Heart right ventricle (tissue), 16 donors: Measurements from ENCODE around the gene EDDM13. TPM values are rescaled to one million over a fixed set of nuclear protein-coding genes. Genes with fewer than 3 reads are reported as not detected.
A peak's percentile ranks its signal among the peaks of the same experiment; 100 is the strongest.

Experiments used
- ATAC-seq, 8 donors: fragments of 200-7000 bp; cut with Tn5 transposase; one replicate each; pipeline ENCODE4 v1.9.1; 2020; ENCODE audit warnings: mild to moderate bottlenecking in 8 of 8, moderate library complexity in 8 of 8, moderate number of reproducible peaks in 1 of 8
- DNase-seq, 2 donors: peaks; one replicate each; pipeline ENCODE4 v3.0.0-alpha.2; 2020
- H3K27ac ChIP-seq, 10 donors: fragments of 200-600 bp; sonication (generic) in 2 of 10; one replicate each; pipeline versions ENCODE4 v1.5.0 to v1.8.0; 2020 to 2022; ENCODE audit warnings: mild to moderate bottlenecking in 3 of 10
- H3K27me3 ChIP-seq, 7 donors: fragments of 200-600 bp; one replicate each; pipeline ENCODE4 v1.8.0; 2021 to 2022; ENCODE audit warnings: mild to moderate bottlenecking in 2 of 7
- H3K36me3 ChIP-seq, 9 donors: fragments of 200-600 bp; sonication (generic) in 1 of 9; one replicate each; pipeline versions ENCODE4 v1.5.0 to v1.8.0; 2020 to 2022; ENCODE audit warnings: mild to moderate bottlenecking in 2 of 9
- H3K4me1 ChIP-seq, 9 donors: fragments of 200-600 bp; sonication (generic) in 1 of 9; one replicate each; pipeline versions ENCODE4 v1.5.0 to v1.8.0; 2020 to 2022; ENCODE audit warnings: mild to moderate bottlenecking in 4 of 9
- H3K4me3 ChIP-seq, 10 donors: fragments of 200-600 bp; sonication (generic) in 2 of 10; one replicate each; pipeline versions ENCODE4 v1.5.0 to v1.8.0; 2020 to 2022; ENCODE audit warnings: mild to moderate bottlenecking in 7 of 10, moderate library complexity in 2 of 10
- H3K9me3 ChIP-seq, 11 donors: fragments of 200-600 bp in 10 of 11; sonication (generic) in 2 of 11; one replicate each; pipeline versions ENCODE4 v1.5.0 to v1.8.0; 2013 to 2022; ENCODE audit warnings: mild to moderate bottlenecking in 2 of 11, control low read depth in 1 of 11, moderate library complexity in 1 of 11
- WGBS, 2 donors: extraction: QIAGEN DNeasy Blood & Tissue Kit; methylation state at CpG; one replicate each; pipeline ENCODE4 v1.1.7; 2013; ENCODE audit warnings: inconsistent platforms in 1 of 2; 5-methylcytosine and 5-hydroxymethylcytosine counted together
- intact Hi-C, 10 donors: fragments of 100-400 bp; cut with DNase I; formaldehyde crosslinking; loops; one replicate each; pipeline versions ENCODE4 v1.11.1 to v1.14.2; 2022
- polyA plus RNA-seq, 2 donors: library from polyadenylated mRNA; stranded (reverse); fragments of 200-250 nt; gene quantifications; one replicate each; pipeline ENCODE4 v1.2.3, GENCODE V29; 2013
- total RNA-seq, 10 donors: library from RNA; stranded (reverse); fragmentation: NEBNext Ultra II Directional in 3 of 10; extraction: Animal tissue kit (Norgen Biotek cat#: 25700) in 3 of 10; gene quantifications; one replicate each; pipeline versions ENCODE4 v1.2.1 to v1.2.4, GENCODE V29; 2021 to 2023
- TF ChIP-seq, protein P1 (sequence below), 9 donors: fragments of 200-600 bp; sonication (generic) in 2 of 9; IDR thresholded peaks; one replicate each; pipeline versions ENCODE4 v1.5.0 to v1.8.0; 2021 to 2022; ENCODE audit warnings: antibody characterized with exemption in 9 of 9, mild to moderate bottlenecking in 5 of 9, moderate library complexity in 1 of 9
- donor health status: Arrhythmogenic right ventricular cardiomyopathy.
- donor health status: ischemic (EF 13 %, LVEDD 7.1; RV severe dilation, severe dysfunction).
- donor health status: healthy with polysubstance abuse.
- donor health status: DM: no; HTN: yes; CAD: no.
- donor health status: DM: no; HTN: no; CAD: no.
- donor health status: ischemic (EF 25% LVEDD 6.9; RV normal size, moderate dysfunction).
- donor health status: ischemic (EF 25% LVEDD 5.7; RV mildly dilated, moderate dysfunction).
- donor health status: healthy.
- donor health status: DM: yes; HTN: yes; CAD: no.
- donor health status: Ischemic cardiomyopathy.
- donor health status: ischemic (EF 35%, LVEDD 5.7; RV mildly dilated, moderate dysfunction).
- donor health status: nonischemic (EF 11% LVEDD 7.7; RV severe dilation, severe dysfunction).
- donor health status: DM: yes; HTN: yes; CAD: no.
- donor health status: PGD.
- donor health status: ischemic (EF 29% LVEDD 5.4; RV normal size, mild dysfunction).
- donor health status: nonischemic (EF 23%, LVEDD 6.1; RV moderate dilation, normal function).

Gene EDDM13
- total and polyA plus RNA-seq, 12 donors, result 0.39 to 0.87 (median 0.56) TPM; not detected in 8

DNA sequence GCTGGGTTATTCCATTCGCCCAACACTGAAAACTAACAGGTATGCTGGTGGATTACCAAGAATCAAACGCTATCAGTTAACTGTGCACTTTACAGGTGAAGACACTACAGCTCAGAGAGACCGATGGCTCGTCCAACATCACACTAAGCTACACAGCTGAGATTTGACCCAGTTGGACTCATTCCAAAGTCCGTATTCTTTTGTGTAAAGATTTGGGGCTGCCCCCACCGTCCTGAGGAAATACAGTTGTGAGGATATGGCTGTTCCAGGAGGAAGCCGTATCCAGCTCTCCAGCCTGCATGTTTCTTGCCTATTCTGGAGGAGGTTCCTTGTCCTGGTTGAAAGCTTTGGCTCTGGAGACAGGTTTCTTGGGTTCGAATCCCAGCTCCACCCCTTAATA lies 37.9 kb downstream of the EDDM13 start:
- DNase-seq (no peak), ATAC-seq (no peak)
- 62 to 66% methylated on average over 8 of the region's 8 CpGs for WGBS, 2 donors
- peaks cover 0 to 30% (median 13%) of the 10 kb centered on the region in 9 donors for H3K4me1 ChIP-seq
- intact Hi-C loops, result loop anchor here in 2 of 10 donors (10.0 kb wide), 1 partner anchor 166 kb away; the partner anchor contains the start of gene ZNF444 (in 2 of the 2)
- H3K9me3 ChIP-seq, result no peaks in the 10 kb centered on the region
- H3K27me3 ChIP-seq, result no peaks in the 10 kb centered on the region
- H3K4me3 ChIP-seq, result no peak overlapping the region
- TF ChIP-seq, protein P1, sequence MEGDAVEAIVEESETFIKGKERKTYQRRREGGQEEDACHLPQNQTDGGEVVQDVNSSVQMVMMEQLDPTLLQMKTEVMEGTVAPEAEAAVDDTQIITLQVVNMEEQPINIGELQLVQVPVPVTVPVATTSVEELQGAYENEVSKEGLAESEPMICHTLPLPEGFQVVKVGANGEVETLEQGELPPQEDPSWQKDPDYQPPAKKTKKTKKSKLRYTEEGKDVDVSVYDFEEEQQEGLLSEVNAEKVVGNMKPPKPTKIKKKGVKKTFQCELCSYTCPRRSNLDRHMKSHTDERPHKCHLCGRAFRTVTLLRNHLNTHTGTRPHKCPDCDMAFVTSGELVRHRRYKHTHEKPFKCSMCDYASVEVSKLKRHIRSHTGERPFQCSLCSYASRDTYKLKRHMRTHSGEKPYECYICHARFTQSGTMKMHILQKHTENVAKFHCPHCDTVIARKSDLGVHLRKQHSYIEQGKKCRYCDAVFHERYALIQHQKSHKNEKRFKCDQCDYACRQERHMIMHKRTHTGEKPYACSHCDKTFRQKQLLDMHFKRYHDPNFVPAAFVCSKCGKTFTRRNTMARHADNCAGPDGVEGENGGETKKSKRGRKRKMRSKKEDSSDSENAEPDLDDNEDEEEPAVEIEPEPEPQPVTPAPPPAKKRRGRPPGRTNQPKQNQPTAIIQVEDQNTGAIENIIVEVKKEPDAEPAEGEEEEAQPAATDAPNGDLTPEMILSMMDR (IDR thresholded peaks at IDR 0.05), result no peak
- H3K27ac ChIP-seq, result no peak overlapping the region
- peaks cover 0 to 41% (median 10%) of the 10 kb centered on the region in 9 donors for H3K36me3 ChIP-seq

- TF ChIP-seq, protein P1 (IDR thresholded peaks at IDR 0.05), result no peak
- Histone ChIP-seq H3K27me3 (no peaks in the 10 kb centered on the region), H3K4me1 (peaks cover 0 to 37% (median 18%) of the 10 kb centered on the region in 9 donors), H3K36me3 (peaks cover 0 to 40% (median 10%) of the 10 kb centered on the region in 9 donors), H3K9me3 (no peaks in the 10 kb centered on the region), H3K27ac (no peak overlapping the region), H3K4me3 (no peak overlapping the region)
- DNase-seq (no peak), ATAC-seq (no peak)
- intact Hi-C loops, result loop anchor here in 2 of 10 donors (10.0 kb wide), 1 partner anchor 168 kb away; the partner anchor contains the start of gene ZNF444 (in 2 of the 2)
- 72 to 76% methylated on average over 4 of the region's 4 CpGs for WGBS, 2 donors
Measured at GRCh38 chr19:56312342-56312741, 39.8 kb downstream of the EDDM13 start.

GRCh38 chr19:56312787-56313657 lies 40.5 kb downstream of the EDDM13 start:
- DNase-seq (no peak), ATAC-seq (no peak)
- H3K27ac ChIP-seq, result peak overlapping the region in 2 of 10 donors; percentile 89 to 97
- 75 to 81% methylated on average over 10 of the region's 10 CpGs for whole genome bisulfite sequencing, 2 donors
- H3K27me3 ChIP-seq, result no peaks in the 10 kb centered on the region
- intact Hi-C loops, result loop anchor here in 2 of 10 donors (10.0 kb wide), 1 partner anchor 168 kb away; the partner anchor contains the start of gene ZNF444 (in 2 of the 2)
- TF ChIP-seq, protein P1 (IDR thresholded peaks at IDR 0.05), result no peak
- H3K4me1 ChIP-seq, result peaks cover 0 to 37% (median 18%) of the 10 kb centered on the region in 9 donors
- H3K36me3 ChIP-seq, result peaks cover 0 to 40% (median 10%) of the 10 kb centered on the region in 9 donors
- H3K4me3 ChIP-seq, result no peak overlapping the region
- H3K9me3 ChIP-seq, result no peaks in the 10 kb centered on the region

DNA sequence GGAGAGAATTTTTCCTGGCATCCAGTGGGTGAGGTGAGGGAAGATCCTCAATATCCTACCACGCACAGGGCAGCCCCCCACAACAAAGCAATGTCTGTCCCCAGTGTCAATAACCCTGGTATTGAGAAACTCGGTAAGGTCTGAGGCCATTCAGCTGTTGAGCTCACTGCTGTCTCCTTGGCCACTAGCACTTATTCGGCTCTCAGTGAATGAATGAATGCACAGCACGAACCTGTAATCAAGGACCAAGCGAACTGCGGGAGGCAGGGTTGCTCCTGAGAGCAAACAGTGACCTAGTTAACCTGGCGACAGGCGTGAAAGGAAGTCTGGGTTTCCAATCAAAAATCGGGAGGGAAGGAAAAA lies 41.5 kb downstream of the EDDM13 start:
- ATAC-seq (peak in 5 of 8 donors; percentile 1 to 6 (median 4)), DNase-seq (no peak)
- intact Hi-C loops, result loop anchor here in 5 of 10 donors (2.0 to 10.0 kb wide), 4 partner anchors 55 to 173 kb away; partner anchors contain the start of genes ZNF444 (in 3 of the 5) and ZNF582 (in 2 of the 5)
- Histone ChIP-seq H3K4me1 (peaks cover 0 to 47% (median 18%) of the 10 kb centered on the region in 9 donors), H3K27ac (peak overlapping the region; percentile 71 to 99 (median 96)), H3K36me3 (peaks cover 0 to 36% (median 10%) of the 10 kb centered on the region in 9 donors), H3K9me3 (no peaks in the 10 kb centered on the region), H3K27me3 (no peaks in the 10 kb centered on the region), H3K4me3 (peak overlapping the region; percentile 40 to 83 (median 72))
- TF ChIP-seq, protein P1 (IDR thresholded peaks at IDR 0.05), result no peak
- 1% methylated on average over 9 of the region's 9 CpGs for WGBS, 2 donors
